HCEC 1CT (cell line): ENCODE data around the gene LMTK3.
"Not testable (repeated sequence)": the region's sequence is repeated elsewhere in the genome, so short reads cannot be mapped to it uniquely, and the experiment has no call there.

Experiments
- DNase-seq: peaks from one replicate; pipeline ENCODE4 v3.0.0-alpha.2; 2017

LMTK3 gene

GRCh38 chr19:48538057-48538456 is 26.4 kb upstream of the LMTK3 start:
- DNase-seq, result not testable (repeated sequence)

GRCh38 chr19:48537541-48537940 is 25.9 kb upstream of the LMTK3 start:
- DNase-seq, result no peak

- DNase-seq, result no peak
These were observed 22.1 kb upstream of the LMTK3 start for GRCh38 chr19:48533770-48534169.

GRCh38 chr19:48530770-48531169 is 19.1 kb upstream of the LMTK3 start:
- DNase-seq, result no peak

GRCh38 chr19:48530066-48530720 is 18.6 kb upstream of the LMTK3 start:
- DNase-seq, result no peak

GRCh38 chr19:48529156-48529555 is 17.5 kb upstream of the LMTK3 start:
- no peak for DNase-seq

GRCh38 chr19:48524732-48525131 is 13.1 kb upstream of the LMTK3 start:
- no peak for DNase-seq

- no peak for DNase-seq
These were observed 12.6 kb upstream of the LMTK3 start for GRCh38 chr19:48524221-48524620.

- DNase-seq, result no peak
These were observed 8.5 kb upstream of the LMTK3 start for GRCh38 chr19:48520134-48520533.

- DNase-seq, result not testable (repeated sequence)
These were observed 7.8 kb upstream of the LMTK3 start for GRCh38 chr19:48519426-48519825.

- DNase-seq, result no peak
These were observed 6.6 kb upstream of the LMTK3 start for GRCh38 chr19:48518207-48518606.

- no peak for DNase-seq
These were observed 4.9 kb upstream of the LMTK3 start for GRCh38 chr19:48516536-48516935.

GRCh38 chr19:48514123-48514458 is 2.5 kb upstream of the LMTK3 start:
- no peak for DNase-seq

GRCh38 chr19:48513289-48514122 is 1.9 kb upstream of the LMTK3 start:
- peak; percentile 55 for DNase-seq

- no peak for DNase-seq
These were observed 1.1 kb upstream of the LMTK3 start for GRCh38 chr19:48512504-48513288.

- DNase-seq, result no peak
These were observed 309 bp downstream of the LMTK3 start for GRCh38 chr19:48511321-48511731.

- DNase-seq, result no peak
These were observed 990 bp downstream of the LMTK3 start for GRCh38 chr19:48510421-48511268.

- DNase-seq, result no peak
These were observed 2.0 kb downstream of the LMTK3 start for GRCh38 chr19:48509467-48510194.

- no peak for DNase-seq
These were observed 2.8 kb downstream of the LMTK3 start for GRCh38 chr19:48508729-48509411.

- no peak for DNase-seq
These were observed 3.7 kb downstream of the LMTK3 start for GRCh38 chr19:48507911-48508439.

GRCh38 chr19:48506138-48506733 is 5.4 kb downstream of the LMTK3 start:
- peak; percentile 57 for DNase-seq
